ENCODE data around the gene NACC1. TPM values are rescaled to one million over a fixed set of nuclear protein-coding genes. Genes with fewer than 3 reads are reported as not detected.
A peak's percentile ranks its signal among the peaks of the same experiment; 100 is the strongest.

The NACC1 gene
- total and polyA plus RNA-seq, 2 of the 8 experiments (the other 6 are each of a cell fraction or from before 2014, with no cell fraction given), result 234 to 301 TPM

DNA sequence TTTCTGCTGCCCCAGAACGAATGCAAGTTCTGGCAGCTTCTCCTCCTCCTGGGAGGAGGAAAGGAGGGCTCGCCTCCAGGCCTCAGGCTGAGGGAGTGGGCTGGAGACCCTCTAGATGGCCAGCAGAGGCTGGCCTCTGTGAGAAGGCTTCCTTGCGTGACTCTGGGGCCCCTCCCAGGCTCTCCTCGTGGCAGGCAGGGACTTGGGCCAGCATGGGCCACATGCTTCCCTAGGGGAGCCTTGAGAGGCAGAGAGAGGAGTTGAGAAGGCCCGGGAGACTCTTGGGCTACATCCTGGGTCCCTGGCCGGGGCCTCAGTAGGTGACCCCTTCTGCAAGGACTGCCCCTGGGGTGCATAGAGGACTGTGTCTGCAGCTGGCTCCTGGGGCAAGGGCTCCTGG is 41.3 kb upstream of the NACC1 start:
- Histone ChIP-seq H3K23me2 (ENCODE audit: low read depth, low read length) (0 out of 2 replicates have a peak, but pooled peaks cover 1% of the 10 kb centered on the region), H3K56ac (replicated peaks; ENCODE audit: insufficient read length, low read depth, low read length) (no peak overlapping the region), H2BK5ac (ENCODE audit: low read depth, low read length) (no peak overlapping the region), H2AFZ (ENCODE audit: low read length) (no peak overlapping the region), H3K18ac (ENCODE audit: extremely low read depth, low read length) (no peak overlapping the region; the same call in 1 of the 2 replicates), H2BK15ac (ENCODE audit: low read length) (peak overlapping the region; percentile 92; the same call in 1 of the 2 replicates), H3K79me2 (ENCODE audit: control insufficient read depth in 1 of 2, insufficient read depth in 2 of 2, low read length in 2 of 2) (no peaks in the 10 kb centered on the region), H4K5ac (ENCODE audit: insufficient read length, low read depth, low read length) (no peak overlapping the region), H3K14ac (ENCODE audit: insufficient read length) (no peak overlapping the region), H3K27ac (ENCODE audit: low read depth, low read length) (no peak overlapping the region), H2BK120ac (replicated peaks; ENCODE audit: low read depth, low read length) (no peak overlapping the region), H4K20me1 (replicated peaks in 1 of 2; ENCODE audit: control insufficient read depth in 1 of 2, insufficient read depth in 2 of 2, low read length in 2 of 2) (no peaks in the 10 kb centered on the region), H3K23ac (ENCODE audit: insufficient read length) (no peak overlapping the region), H3K9me3 (ENCODE audit: insufficient read depth in 2 of 2, low read depth in 1 of 2, low read length in 1 of 2) (no peaks in the 10 kb centered on the region), H4K8ac (ENCODE audit: extremely low read depth, insufficient read depth, low read length) (no peak overlapping the region), H4K91ac (replicated peaks; ENCODE audit: insufficient read length, low read length) (peak overlapping the region; percentile 38), H3K27me3 (replicated peaks in 1 of 4; ENCODE audit: control insufficient read depth in 3 of 4, extremely low read depth in 1 of 4, insufficient read depth in 3 of 4, low read length in 3 of 4) (peaks cover 0 to 18% (median 17%) of the 10 kb centered on the region in 4 experiments; a peak in 6 of 7 replicates), H3K4ac (replicated peaks; ENCODE audit: insufficient read length, low read depth, low read length) (peak overlapping the region; percentile 47), H2BK12ac (ENCODE audit: low read depth, low read length) (peak overlapping the region; percentile 39; the same call in 1 of the 2 replicates), H3K4me1 (replicated peaks in 1 of 4; ENCODE audit: control insufficient read depth in 3 of 4, insufficient read depth in 4 of 4, low read length in 3 of 4) (peaks cover 8 to 34% (median 24%) of the 10 kb centered on the region in 4 experiments), H2AK5ac (ENCODE audit: low read depth, low read length) (no peak overlapping the region), H3K9ac (replicated peaks in 1 of 4; ENCODE audit: extremely low read depth in 1 of 4, low read depth in 3 of 4, low read length in 3 of 4) (no peak overlapping the region), H3K79me1 (ENCODE audit: low read depth, low read length) (no peaks in the 10 kb centered on the region), H2BK20ac (ENCODE audit: low read length) (peak overlapping the region; percentile 72; the same call in 1 of the 2 replicates), H3K36me3 (ENCODE audit: control insufficient read depth in 2 of 4, insufficient read depth in 4 of 4, low read length in 3 of 4) (no peaks in the 10 kb centered on the region), H3K4me2 (ENCODE audit: insufficient read depth in 1 of 2, low read depth in 2 of 2, low read length in 2 of 2) (no peak overlapping the region; a peak in 1 of 4 replicates), H3K4me3 (ENCODE audit: extremely low read depth in 1 of 4, insufficient read depth in 2 of 4, low read depth in 3 of 4, low read length in 4 of 4) (no peak overlapping the region)
- ChIA-PET POLR2A (ENCODE audit: partially characterized antibody) (interaction anchor here (1.0 to 2.5 kb wide), 4 partner anchors 14 to 59 kb away, joined by 3 to 7 read pairs (median 4); no protein-coding TSS in a partner anchor), CTCF (ENCODE audit: partially characterized antibody) (interaction anchor here (1.0 to 48.8 kb wide), 6 partner anchors 9 to 111 kb away, joined by 3 to 1145 read pairs (median 18); no protein-coding TSS in a partner anchor)
- WGBS, 2 experiments (ENCODE audit: extremely low coverage in 1 of 2, insufficient coverage in 1 of 2, insufficient read length in 1 of 2, insufficient replicate concordance in 2 of 2, low coverage in 1 of 2, low lambda C conversion rate in 2 of 2, missing lambda C conversion rate in 1 of 2), result 79% methylated on average over 5 of the region's 6 CpGs; no CpG with 5 or more reads in 1 of the 2 experiments
- FAIRE-seq (no peak), DNase-seq (ENCODE audit: low read depth in 1 of 2, low spot score in 2 of 2) (no peak)
- TF ChIP-seq YY1 (IDR thresholded peaks at IDR 0.05; ENCODE audit: low read depth, low read length), result no peak

Measured in H1 (cell line).